ENCODE measurements around the gene ADGRD1.
"Not testable (repeated sequence)": the region's sequence is repeated elsewhere in the genome, so short reads cannot be mapped to it uniquely, and the experiment has no call there.

ADGRD1 gene

DNA sequence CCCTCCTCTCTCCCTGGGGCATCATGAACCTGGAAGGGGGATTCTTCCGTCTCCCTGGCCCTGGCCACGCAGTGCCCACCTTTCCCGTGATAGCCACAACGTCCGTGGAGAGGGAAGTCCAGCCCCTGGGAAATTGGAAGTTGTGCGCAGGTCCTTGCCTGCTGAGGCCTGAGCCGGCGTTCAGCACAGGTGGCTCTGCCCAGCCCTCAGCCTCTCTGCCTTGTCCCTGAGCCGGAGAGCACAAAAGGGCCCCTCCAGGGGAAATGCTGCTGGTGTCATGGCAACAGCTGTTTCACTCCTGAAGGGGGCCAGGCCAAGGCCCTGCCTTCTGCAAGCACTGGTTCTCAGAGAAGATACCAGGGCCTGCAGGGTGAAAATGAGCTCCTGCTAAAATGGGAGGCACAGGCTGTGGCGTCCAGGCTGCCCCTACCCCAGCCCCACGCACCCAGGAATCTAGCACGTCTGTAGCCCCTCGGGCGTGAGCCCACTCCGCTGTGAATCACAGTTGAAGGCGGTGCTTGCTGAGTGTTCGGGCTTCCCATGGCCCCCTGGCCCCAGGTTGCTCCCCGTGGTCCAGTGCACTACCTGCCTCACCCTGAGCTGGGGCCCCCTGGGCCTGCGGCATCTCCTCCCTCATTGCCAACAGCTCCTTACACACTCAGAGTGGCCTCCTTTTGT is 149.4 kb downstream of the ADGRD1 start:
- no peak for DNase-seq (ENCODE audit: low read depth)

DNA sequence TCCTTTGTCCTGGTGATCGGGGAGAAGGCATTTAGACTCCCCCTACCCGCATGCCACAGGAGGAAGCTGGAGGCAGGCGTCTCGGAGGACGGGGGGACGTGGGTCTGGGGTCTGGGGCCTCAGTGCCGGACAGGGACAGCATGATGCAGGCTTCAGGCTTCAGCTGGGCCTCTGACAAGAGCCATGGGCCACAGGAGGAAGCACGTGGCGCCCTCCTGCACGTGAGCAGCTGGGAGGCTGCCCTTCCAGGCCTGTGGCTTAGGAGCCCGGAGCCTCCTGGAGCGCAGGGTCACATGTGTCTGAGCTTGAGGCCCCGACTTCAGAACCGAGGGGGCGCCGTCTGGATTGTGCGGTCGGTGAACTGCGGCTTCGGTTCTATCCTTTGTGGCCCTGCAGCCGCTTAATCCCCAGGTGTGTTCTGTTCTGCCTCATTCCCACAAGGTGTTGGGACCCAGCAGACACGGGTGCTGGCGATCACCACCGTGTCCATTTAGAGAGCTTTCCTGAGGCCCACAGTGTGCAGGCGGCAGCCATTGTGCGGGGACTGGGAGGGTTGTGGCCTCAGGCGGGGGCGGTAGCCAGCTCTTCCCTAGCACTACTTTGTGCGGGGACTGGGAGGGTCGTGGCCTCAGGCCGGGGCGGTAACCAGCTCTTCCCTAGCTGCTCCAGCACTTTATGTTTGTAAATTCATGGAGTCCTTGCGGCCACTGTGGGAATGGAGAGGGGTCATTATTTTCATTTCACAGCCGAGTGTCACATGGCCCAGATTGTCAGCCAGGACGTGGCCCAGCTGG is 150.2 kb downstream of the ADGRD1 start:
- no peak for DNase-seq (ENCODE audit: low read depth)

DNA sequence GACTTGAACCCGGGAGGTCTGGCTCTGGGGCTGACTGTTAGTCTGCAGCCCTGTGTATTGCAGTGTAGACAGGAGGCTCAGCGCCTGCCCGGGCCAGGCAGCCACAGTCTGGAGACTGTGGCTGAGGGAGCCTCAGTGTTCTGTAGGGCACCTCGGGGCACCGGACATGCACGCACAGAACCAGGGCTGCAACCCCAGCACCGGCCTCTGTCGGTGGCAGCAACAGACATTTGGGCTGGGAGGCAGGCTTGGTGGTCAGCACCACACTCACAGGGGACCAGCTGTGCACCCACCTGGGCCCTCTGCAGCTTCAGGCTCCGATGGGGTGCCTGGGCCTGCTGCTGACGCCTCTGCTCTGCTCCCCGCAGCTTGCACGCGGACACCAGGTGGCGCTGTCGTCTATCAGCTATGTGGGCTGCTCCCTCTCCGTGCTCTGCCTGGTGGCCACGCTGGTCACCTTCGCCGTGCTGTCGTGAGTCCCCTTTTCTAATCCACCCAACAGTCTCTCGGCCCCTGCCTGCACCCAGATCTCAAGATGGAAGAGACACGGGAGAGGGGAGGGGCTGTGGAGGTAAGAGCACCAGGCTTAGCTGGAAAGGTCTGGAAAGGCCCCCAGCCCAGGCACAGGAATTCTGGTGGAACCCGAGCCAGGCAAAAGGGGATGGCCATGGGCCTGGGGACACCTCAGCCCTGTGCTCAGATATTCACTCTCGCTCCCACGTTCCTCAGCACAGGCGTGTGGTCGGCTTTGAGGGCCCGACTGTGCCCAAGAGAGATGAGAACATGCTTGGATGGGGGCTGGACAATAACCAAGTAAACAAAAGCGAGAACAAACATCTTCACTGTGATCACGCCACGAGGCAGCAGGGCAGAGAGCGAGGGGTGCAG is 151.0 kb downstream of the ADGRD1 start:
- DNase-seq (ENCODE audit: low read depth) = peak; percentile 76

DNA sequence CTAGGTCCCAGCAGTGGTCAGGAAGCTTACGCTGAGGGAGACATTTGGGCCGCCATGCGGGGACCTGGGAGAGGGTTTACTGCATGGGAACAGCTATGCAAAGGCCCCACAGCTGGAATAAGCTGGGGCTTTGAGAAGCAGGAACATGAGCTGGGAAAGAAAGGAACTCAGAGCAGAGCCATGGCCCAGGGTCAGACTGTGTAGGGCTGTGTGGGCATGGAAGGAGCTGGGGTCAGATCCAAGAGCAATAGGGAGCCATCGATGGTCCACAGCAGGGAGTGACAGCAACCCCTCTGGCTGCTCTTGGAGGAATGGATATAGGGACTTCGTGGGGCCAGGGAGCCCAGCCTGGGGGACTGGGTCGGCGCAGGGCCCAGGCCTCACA is 151.6 kb downstream of the ADGRD1 start:
- DNase-seq (ENCODE audit: low read depth) = no peak

DNA sequence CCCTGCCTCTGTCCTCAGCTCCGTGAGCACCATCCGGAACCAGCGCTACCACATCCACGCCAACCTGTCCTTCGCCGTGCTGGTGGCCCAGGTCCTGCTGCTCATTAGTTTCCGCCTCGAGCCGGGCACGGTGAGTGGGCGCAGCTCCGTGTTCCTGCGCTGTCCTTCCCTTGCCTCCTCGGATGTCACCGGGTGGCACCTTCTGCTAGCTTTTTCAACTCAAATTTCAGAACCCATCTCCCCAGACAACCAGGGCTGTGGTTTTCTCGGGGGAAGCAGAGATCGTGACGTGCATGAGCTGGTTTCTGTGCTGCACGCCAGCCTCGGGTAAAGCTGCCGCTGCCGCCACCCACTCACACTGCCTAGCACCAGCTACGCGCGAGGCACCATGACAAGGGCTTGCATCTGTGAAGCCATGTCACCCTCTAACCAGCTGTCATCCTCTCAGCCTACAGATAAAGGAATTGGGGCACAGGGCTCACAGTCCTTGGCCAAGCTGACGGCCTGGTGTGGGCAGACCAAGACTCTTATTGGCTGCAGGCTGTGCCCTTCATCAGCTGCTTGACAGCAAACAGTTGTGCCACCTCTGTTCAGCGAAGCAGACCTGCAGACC is 152.1 kb downstream of the ADGRD1 start:
- peak; percentile 50 for DNase-seq (ENCODE audit: low read depth)

DNA sequence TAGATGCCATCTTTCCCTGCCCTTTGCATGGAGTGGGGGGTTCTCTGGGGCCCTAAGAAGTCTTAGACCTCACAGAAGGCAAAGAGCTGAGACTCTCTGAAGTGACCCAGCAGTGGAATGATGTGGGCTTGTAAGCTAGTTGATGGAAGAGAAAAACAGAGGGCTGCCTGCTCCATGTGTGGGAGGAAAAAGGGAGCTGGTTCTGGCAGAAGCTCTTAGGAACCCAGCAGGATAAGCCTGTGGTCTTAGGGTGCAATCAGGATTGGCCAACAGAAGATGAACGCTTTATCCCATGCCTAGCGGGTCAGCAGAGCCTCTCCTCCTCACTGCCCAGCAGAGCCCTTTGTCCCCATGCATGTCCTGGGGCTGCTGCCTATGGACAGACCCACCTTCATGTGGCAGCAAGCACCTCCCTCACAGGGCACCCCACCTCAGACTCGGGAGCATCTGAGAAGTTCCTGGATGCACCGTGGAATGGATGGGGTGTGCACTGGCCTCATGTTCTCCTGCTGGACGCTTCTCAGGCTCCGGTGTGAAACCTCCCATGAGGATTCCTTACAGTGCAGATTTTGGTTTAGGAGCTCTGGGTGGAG is 152.7 kb downstream of the ADGRD1 start:
- no peak for DNase-seq (ENCODE audit: low read depth)

DNA sequence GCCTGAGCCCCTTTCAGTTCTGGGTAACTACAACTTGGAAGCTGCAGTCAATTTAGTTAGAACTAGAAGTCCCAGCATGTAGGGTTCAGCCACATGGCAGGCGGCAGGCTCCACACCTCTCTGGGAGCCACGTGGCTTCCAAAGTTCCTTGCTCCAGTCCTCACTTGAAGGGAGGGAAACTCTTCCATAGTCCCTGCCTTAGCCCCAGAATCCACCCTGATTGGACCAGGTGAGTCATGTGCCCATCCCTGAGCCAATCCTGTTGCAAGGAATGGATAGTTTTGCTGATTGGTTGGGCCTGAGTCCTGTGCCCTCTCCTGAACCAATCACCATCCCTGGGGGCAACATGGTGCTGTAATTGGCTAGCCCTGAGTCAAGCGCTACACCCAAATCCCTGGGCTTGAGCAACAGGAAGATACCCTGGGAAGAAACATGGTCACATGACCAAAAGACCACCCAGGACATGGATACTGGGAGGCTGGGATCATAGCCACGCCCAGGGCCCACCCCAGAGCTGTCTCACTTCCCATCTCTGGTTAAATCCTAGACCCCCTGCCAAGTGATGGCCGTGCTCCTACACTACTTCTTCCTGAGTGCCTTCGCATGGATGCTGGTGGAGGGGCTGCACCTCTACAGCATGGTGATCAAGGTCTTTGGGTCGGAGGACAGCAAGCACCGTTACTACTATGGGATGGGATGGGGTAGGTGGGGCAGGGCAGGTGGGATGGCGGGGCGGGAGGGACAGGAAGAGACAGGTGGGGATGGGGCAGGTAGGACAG is 154.7 kb downstream of the ADGRD1 start:
- DNase-seq (ENCODE audit: low read depth) = no peak

DNA sequence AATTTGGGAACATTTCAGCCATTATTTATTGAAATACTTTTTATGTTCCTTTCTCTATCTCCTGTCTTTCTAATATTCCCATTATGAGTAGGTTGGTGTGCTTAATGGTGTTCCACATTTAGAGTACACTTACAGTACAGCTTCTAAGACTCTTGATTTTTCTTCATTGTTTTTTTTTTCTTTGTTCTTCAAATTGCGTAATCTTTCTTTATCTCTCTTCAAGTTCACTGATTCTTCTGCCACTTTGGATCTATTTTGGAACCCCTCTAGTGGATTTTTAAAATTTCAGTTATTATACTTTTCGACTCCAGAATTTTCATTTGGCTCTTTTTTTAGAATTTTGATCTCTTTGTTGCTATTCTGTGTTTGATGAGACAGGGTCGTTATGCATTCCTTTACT is 157.7 kb downstream of the ADGRD1 start:
- no peak for DNase-seq (ENCODE audit: low read depth)

DNA sequence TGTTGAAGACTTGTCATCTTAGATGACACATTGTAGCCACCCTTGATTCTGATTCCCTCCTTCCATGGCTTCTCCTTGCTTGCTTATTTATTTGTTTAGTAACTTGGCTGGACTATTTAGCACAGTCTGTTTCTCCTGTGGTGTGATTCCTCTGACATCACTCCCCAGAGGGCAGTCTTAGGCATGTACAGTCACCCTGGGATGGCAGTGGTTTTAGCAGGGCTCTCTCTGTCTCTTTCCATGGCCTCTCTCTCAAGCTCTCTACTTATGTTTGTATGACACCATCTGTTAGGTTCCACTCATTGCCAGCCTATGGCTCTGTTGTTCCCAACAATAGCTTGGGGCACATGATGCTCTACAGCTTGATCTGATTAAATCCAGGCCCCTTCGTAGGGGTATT is 158.3 kb downstream of the ADGRD1 start:
- DNase-seq (ENCODE audit: low read depth) = no peak

DNA sequence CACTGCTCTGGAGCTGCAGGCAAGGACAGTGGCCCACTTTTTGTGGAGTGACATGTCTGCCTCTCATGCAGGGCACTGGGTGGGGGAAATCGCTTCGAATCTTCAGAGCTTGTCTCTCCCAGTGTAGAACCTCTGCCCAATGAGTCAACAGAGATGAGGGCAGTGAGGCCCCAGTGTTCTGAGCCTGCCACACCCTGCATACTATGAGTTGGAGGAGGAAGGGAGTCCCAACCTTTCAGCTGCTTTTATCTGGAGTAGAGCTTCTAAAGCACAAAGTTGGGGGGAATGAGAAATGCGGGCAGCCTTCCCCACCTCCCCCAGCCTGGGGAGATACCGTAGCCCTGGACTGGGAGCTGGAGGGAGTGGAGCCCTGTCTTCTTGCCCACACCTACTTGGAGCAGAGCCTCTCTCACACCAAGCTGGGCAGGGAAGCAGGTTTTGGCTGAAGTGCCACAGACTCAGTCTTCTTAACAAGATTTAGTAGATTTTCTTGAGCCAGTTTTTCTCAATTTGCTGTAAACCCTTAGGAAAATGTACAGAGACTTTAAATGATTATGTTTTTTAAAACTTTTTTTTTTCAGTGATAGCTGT is 159.1 kb downstream of the ADGRD1 start:
- no peak for DNase-seq (ENCODE audit: low read depth)

DNA sequence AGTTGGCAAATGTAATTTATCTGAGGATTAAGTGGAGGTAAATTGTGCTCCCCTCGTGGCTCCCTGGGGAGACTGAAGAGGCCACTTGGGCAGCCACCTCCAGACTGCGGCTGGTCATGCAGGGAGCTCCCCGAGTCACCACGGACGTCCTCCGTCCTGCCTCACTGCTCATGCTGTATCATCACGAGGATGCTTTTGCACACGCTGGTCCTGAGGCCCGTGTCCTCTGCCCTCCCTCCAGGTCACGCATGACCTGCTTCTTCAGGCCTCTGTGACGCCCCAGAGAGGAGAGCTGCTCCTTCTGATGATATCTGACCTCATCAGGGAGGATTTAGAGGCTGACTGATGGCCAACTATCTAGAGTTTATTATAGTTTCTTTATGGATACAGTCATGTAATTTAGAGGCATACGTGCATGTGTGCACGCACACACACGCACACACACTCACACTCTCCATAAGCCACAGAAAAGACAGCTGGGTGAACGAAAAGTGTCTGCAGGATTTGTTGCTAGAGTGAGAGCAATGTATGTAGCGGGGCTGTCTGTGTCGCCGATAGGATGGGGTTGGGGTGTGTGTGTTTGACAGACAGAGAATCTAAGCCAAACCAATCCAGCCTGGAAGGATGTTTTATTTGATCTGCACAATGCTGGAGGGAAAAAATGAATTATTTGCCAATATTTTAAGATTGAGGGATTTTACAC is 160.0 kb downstream of the ADGRD1 start:
- no peak for DNase-seq (ENCODE audit: low read depth)

DNA sequence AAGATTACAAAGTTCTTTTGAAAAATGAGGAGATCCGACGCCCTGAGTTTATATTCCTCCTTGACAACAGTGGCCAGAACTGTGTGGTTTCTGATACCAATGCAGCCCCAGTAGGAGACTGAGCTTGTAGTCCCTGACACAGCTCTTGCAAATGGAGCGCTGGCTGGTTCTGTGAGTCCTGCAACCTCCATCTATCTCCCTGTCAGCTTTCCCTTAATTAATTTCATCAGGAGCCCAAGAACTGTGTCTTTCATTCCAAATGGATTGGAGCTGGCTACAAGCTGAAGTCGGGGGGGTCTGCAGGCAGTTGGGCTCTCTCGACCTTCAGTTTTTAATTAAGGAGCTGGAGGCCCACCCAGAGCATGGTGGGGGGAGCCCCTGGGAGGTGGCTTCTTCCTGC is 160.6 kb downstream of the ADGRD1 start:
- no peak for DNase-seq (ENCODE audit: low read depth)

DNA sequence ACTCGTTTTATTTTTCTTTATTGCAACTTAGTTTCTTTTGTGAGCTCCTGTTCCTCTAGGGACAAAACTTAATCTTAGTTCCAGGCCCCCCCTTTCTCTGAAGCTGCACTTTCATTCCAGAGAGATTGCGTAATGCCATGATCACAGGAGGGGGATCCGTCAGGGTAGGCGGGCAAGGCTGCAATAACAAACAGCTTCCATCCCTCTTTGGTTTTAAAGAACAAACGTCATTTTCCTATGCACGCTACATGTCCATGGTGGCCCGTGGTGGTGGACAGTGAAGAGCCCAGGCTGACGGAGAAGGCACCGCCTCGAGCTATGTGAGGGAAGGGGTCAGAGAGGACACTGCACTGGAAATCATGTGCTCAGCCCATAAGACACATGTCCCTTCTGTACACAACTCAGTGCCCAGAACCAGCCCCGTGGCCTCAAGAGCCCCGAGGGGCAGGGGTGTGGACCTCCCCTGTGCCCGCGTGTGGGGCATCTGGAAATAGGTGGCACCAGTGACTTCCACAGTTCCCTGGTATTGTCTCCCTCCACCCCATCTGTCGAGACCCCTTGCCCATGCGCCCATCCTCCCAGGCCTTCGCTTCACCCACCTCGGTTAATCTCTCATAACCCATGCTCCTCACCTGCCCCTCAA is 161.4 kb downstream of the ADGRD1 start:
- no peak for DNase-seq (ENCODE audit: low read depth)

DNA sequence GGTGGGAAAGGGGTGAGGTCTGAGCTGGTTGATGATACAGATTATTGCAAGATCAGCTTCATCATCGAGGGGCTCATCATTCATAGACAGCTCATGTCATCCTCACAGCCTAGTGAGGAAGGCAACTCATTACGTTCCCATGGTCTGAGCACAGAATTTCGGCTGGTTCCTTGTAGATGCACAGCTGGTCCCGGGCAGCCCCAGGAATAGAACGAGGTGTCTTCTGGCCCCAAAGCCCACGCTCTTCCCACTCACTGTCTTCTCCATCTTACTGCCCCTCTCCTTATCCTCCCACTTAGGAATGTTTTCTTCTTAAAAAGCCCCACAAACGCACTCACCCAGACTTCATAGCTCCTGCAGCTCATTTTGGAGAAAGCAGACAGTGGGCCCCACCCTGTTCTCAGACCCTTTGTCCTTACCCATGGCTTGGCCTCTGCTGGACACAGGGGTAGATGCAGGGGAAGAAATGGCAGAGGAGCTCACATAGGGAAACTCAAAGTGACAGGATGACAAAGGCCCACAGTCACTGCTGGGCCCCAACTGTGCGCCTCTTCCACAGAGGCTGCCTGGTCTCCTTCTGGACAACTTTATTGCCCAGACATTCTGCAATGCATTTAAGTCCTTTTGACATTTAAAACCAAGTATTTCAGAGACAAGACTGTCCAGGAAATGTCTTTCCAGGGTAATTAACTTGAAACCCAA is 162.2 kb downstream of the ADGRD1 start:
- DNase-seq (ENCODE audit: low read depth) = no peak

DNA sequence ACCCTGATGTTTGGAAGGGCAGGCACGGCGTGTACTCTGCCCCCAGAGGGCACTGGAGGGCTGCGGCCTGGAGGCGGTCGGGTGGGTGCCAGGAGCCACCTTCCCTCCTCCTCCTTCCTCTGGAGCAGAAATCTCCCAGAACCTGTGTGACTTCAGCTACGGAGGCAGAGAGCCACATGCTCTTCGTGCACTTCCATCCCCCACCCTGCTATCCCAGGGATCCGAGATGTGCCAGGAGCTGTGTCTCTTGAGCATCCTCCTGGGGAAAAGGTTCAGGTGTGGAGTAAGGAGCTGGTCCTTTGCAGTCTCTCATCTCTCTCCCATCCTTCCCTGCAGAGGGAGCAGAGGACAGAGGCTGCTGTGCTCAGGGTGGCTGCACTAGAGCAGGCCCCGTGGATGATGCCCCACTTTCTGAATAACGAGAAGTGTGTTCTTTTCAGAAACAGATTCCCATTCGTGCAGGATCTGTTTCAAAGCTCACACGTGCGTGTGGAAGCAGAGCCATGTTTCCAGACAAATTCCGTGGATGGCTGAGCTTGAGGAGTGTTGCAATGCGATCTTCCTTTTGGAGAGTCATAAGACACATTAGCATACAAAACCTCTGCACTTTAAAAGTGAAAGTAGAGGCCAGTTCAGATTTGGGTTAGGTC is 162.9 kb downstream of the ADGRD1 start:
- no peak for DNase-seq (ENCODE audit: low read depth)

DNA sequence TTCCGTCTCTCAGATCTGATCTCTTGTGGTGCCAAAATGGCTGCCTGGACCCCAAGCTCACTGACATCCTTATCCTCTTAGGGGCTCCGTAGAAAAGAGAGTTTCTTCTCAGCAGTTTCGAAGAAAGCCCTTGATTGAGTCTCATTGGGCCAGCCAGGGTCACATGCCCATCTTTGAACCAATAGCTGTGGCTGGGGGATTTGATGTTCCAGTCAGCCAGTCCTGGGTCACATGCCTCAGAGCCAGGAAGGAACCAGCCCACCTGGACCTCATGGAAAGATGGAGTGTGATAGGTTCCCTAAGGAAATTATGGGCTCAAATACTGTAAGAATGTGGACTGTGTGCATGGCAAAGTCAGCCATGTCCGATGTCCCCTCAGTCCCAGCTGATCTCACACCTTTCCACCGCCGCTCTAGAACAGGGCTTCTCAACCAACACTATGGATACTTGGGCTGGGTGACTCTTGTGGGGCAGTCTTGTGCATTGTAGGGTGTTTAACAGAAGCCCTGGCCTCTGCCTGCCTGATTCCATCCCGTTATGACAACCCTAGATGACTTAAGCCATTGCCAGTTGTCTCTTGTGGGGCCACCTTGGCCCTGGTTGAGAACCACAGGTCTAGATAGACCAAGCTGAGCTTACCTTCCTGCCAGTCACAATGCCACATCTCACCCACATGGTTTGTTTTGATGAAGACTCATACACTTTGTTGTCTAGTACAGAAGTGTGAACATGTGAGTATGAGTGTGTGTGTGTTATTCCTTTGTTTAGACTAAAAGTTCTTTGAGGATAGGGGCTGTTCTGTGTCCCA is 163.9 kb downstream of the ADGRD1 start:
- no peak for DNase-seq (ENCODE audit: low read depth)

DNA sequence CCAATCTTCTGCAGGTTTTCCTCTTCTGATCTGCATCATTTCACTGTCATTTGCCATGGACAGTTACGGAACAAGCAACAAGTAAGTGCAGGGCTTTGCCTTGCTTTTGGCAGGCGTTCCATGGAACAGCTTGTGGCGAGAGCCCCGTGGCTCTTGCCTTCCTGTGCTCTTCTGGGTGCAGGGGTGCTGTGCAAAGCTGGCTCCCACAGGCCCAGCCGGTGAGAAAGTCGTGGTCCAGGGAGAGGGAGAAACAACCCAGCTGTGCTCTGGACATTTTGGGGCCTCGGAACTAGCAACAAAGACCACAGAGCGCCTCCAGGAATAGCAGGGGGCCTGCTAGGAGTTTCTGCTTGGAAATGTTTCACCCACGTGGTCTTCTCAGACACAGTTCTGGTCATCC is 164.7 kb downstream of the ADGRD1 start:
- no peak for DNase-seq (ENCODE audit: low read depth)

DNA sequence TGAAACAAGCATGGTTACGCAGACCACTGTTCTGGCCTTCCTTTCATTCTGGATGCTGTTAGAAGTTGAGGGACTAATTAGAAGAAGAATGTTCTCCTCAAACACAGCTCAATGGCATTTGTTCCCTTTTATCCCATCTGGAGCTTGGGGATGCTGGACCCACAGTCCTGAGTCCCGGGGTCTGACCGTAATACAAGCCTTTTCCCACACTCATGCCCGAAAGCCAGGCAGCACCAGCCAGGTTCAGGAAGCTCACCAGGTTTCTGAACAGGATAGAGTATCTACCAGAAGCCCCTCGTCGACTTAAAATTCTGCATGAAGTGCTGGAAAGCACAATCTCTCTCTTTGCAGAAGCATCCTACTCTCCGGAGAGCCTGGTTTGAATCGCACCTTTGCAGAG is 165.6 kb downstream of the ADGRD1 start:
- not testable (repeated sequence) for DNase-seq (ENCODE audit: low read depth)
